DND-41 (cell line): ENCODE results near the gene GOSR1.

Experiments used
- ATAC-seq: fragments of 200-7000 bp; cut with Tn5 transposase; 3 replicates; pipeline ENCODE4 v1.9.1; 2021; ENCODE audit warnings: low read depth; ENCODE audit not compliant: insufficient read depth
- DNase-seq: peaks from one replicate; pipeline ENCODE4 v3.0.0-alpha.2; 2020
- H2AFZ ChIP-seq: 2 replicates; pipeline ENCODE4 v1.6.0; 2012; ENCODE audit warnings: low read depth, low read length
- H3K27ac ChIP-seq: 2 replicates; pipeline ENCODE4 v1.5.1; 2012; ENCODE audit warnings: low read length, inconsistent platforms
- H3K27me3 ChIP-seq: fragments of 200-600 bp; sonication (generic); 2 replicates; pipeline ENCODE4 v1.6.0; 2012; ENCODE audit warnings: low read length, mild to moderate bottlenecking, inconsistent platforms; ENCODE audit not compliant: insufficient read depth, poor library complexity
- H3K36me3 ChIP-seq: 2 replicates; pipeline ENCODE4 v1.5.1; 2012; ENCODE audit warnings: low read length, inconsistent platforms; ENCODE audit not compliant: insufficient read depth
- H3K4me1 ChIP-seq: 2 replicates; pipeline ENCODE4 v1.5.1; 2012; ENCODE audit warnings: mild to moderate bottlenecking, low read length; ENCODE audit not compliant: insufficient read depth
- H3K4me2 ChIP-seq: 2 replicates; pipeline ENCODE4 v1.6.0; 2012; ENCODE audit warnings: mild to moderate bottlenecking, moderate library complexity, low read length, inconsistent platforms; ENCODE audit not compliant: insufficient read depth
- H3K4me3 ChIP-seq, 2 experiments: fragments of 200-600 bp in 1 of 2; shearing (Covaris generic) in 1 of 2; 2 replicates each; pipeline ENCODE4 v1.5.1; 2012 to 2016; ENCODE audit warnings: inconsistent platforms in 2 of 2, low read length in 2 of 2, mild to moderate bottlenecking in 2 of 2, low read depth in 1 of 2, moderate library complexity in 1 of 2
- H3K79me2 ChIP-seq: 2 replicates; pipeline ENCODE4 v1.6.0; 2012; ENCODE audit warnings: low read length, inconsistent platforms; ENCODE audit not compliant: insufficient read depth
- H3K9ac ChIP-seq: 2 replicates; pipeline ENCODE4 v1.6.0; 2012; ENCODE audit warnings: low read depth, mild to moderate bottlenecking, inconsistent platforms, low read length, moderate library complexity
- H3K9me3 ChIP-seq: 2 replicates; pipeline ENCODE4 v1.5.1; 2012; ENCODE audit warnings: low read length, moderate library complexity, mild to moderate bottlenecking, inconsistent platforms; ENCODE audit not compliant: insufficient read depth, severe bottlenecking
- H4K20me1 ChIP-seq: 2 replicates; pipeline ENCODE4 v1.6.0; 2012; ENCODE audit warnings: low read length; ENCODE audit not compliant: insufficient read depth
- CTCF ChIP-seq: IDR thresholded peaks from 2 replicates; pipeline ENCODE4 v1.5.1; 2012; ENCODE audit warnings: borderline replicate concordance, low read length, moderate library complexity, mild to moderate bottlenecking; ENCODE audit not compliant: poor library complexity, severe bottlenecking; ENCODE audit errors: extremely low read depth
- EZH2 ChIP-seq: IDR thresholded peaks from 3 replicates; pipeline ENCODE4 v1.6.1; 2012; ENCODE audit warnings: borderline replicate concordance, low read depth, mild to moderate bottlenecking, moderate library complexity, low read length, inconsistent platforms; ENCODE audit not compliant: severe bottlenecking

GOSR1 gene

GRCh38 chr17:30519166-30519565 is 42.0 kb downstream of the GOSR1 start:
- DNase-seq (no peak), ATAC-seq (no peak)
- no peaks in the 10 kb centered on the region for H3K4me1 ChIP-seq
- TF ChIP-seq CTCF (no peak), EZH2 (no peak)
- H3K4me2 ChIP-seq = no peak overlapping the region
- no peak overlapping the region for H3K9ac ChIP-seq
- no peaks in the 10 kb centered on the region for H3K79me2 ChIP-seq
- peaks cover 58% of the 10 kb centered on the region for H3K36me3 ChIP-seq
- H3K27ac ChIP-seq = no peak overlapping the region
- peaks cover 9% of the 10 kb centered on the region for H3K9me3 ChIP-seq
- no peaks in the 10 kb centered on the region for H4K20me1 ChIP-seq
- H3K27me3 ChIP-seq = no peaks in the 10 kb centered on the region
- H3K4me3 ChIP-seq = no peak overlapping the region
- H2AFZ ChIP-seq = no peak overlapping the region

- Histone ChIP-seq H3K9me3 (peaks cover 9% of the 10 kb centered on the region), H3K79me2 (no peaks in the 10 kb centered on the region), H3K4me1 (no peaks in the 10 kb centered on the region), H2AFZ (no peak overlapping the region), H3K4me2 (no peak overlapping the region), H3K27ac (no peak overlapping the region), H3K36me3 (peaks cover 63% of the 10 kb centered on the region), H3K4me3 (no peak overlapping the region), H4K20me1 (no peaks in the 10 kb centered on the region), H3K27me3 (no peaks in the 10 kb centered on the region), H3K9ac (no peak overlapping the region)
- no peak for TF ChIP-seq EZH2
- TF ChIP-seq CTCF = no peak
- DNase-seq = no peak
- ATAC-seq = no peak
Observed at GRCh38 chr17:30519707-30520106, 42.5 kb downstream of the GOSR1 start.

- Histone ChIP-seq H3K36me3 (peaks cover 59% of the 10 kb centered on the region), H3K4me1 (no peaks in the 10 kb centered on the region), H3K27ac (no peak overlapping the region), H2AFZ (no peak overlapping the region), H3K4me2 (no peak overlapping the region), H3K9me3 (peaks cover 9% of the 10 kb centered on the region), H3K4me3 (no peak overlapping the region), H3K79me2 (no peaks in the 10 kb centered on the region), H3K27me3 (no peaks in the 10 kb centered on the region), H3K9ac (no peak overlapping the region), H4K20me1 (no peaks in the 10 kb centered on the region)
- ATAC-seq (no peak), DNase-seq (no peak)
- TF ChIP-seq EZH2 (no peak), CTCF (no peak)
Observed at GRCh38 chr17:30520436-30520835, 43.2 kb downstream of the GOSR1 start.

- no peak overlapping the region for H2AFZ ChIP-seq
- H3K36me3 ChIP-seq = peaks cover 58% of the 10 kb centered on the region
- DNase-seq (no peak), ATAC-seq (no peak)
- no peak overlapping the region for H3K9ac ChIP-seq
- H4K20me1 ChIP-seq = no peaks in the 10 kb centered on the region
- no peak overlapping the region for H3K4me3 ChIP-seq
- H3K9me3 ChIP-seq = peaks cover 9% of the 10 kb centered on the region
- no peaks in the 10 kb centered on the region for H3K79me2 ChIP-seq
- H3K4me1 ChIP-seq = no peaks in the 10 kb centered on the region
- no peak overlapping the region for H3K27ac ChIP-seq
- no peak overlapping the region for H3K4me2 ChIP-seq
- H3K27me3 ChIP-seq = no peaks in the 10 kb centered on the region
- TF ChIP-seq EZH2 = no peak
- no peak for TF ChIP-seq CTCF
Observed at GRCh38 chr17:30520882-30521281, 43.7 kb downstream of the GOSR1 start.
